ENCODE results near the gene SMARCD2.

The SMARCD2 gene

GRCh38 chr17:63842173-63842539 is 329 bp downstream of the SMARCD2 start:
- no peak for TF ChIP-seq CTCF (IDR thresholded peaks at IDR 0.05; ENCODE audit: control insufficient read depth, insufficient read depth, low read depth, low read length, missing control alignments)
- H3K4me3 ChIP-seq (ENCODE audit: control insufficient read depth, low read depth, low read length) = peak overlapping the region; percentile 88
- no peak for DNase-seq (ENCODE audit: low read depth)

- DNase-seq (ENCODE audit: low read depth) = no peak
- H3K4me3 ChIP-seq (ENCODE audit: control insufficient read depth, low read depth, low read length) = peak overlapping the region; percentile 88
- no peak for TF ChIP-seq CTCF (IDR thresholded peaks at IDR 0.05; ENCODE audit: control insufficient read depth, insufficient read depth, low read depth, low read length, missing control alignments)
Observed at GRCh38 chr17:63841350-63842172, 924 bp downstream of the SMARCD2 start.

GRCh38 chr17:63840591-63841349 is 1.7 kb downstream of the SMARCD2 start:
- H3K4me3 ChIP-seq (ENCODE audit: control insufficient read depth, low read depth, low read length) = peak overlapping the region; percentile 88
- no peak for DNase-seq (ENCODE audit: low read depth)
- TF ChIP-seq CTCF (IDR thresholded peaks at IDR 0.05; ENCODE audit: control insufficient read depth, insufficient read depth, low read depth, low read length, missing control alignments) = no peak

GRCh38 chr17:63838631-63839171 is 3.8 kb downstream of the SMARCD2 start:
- TF ChIP-seq CTCF (IDR thresholded peaks at IDR 0.05; ENCODE audit: control insufficient read depth, insufficient read depth, low read depth, low read length, missing control alignments) = no peak
- H3K4me3 ChIP-seq (ENCODE audit: control insufficient read depth, low read depth, low read length) = no peak overlapping the region
- peak; percentile 14 for DNase-seq (ENCODE audit: low read depth)

DNA sequence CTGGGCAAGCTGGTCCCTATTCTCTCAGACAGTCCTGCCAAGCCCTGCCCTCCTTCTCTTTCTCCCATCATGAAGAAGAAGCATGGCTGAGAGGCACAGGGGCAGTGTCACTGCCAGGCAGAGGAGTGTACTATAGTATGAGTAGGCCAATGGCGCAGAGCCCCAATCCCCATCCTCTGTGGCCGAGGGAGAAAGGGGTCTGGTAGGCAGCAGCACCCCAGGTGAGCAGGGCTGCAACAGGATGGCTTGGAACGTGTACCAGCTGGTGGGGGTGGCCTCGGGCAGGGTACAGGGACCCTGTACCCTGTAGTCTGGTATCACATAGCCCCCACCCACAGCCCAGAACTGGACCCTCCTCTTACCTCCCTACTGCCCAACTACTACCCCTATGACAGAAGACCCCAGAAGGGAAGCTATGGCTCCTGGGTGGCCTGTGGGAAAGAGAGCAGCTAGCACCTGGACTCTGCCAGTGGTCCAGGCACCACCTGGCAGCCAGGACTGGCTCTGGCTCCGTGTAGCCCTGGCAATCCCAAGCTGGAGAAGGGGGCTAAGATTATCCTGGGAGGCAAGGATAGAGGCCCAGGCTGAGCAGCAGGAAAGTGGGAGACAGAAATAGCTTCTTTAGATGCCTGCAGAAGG is 4.4 kb downstream of the SMARCD2 start:
- no peak overlapping the region for H3K4me3 ChIP-seq (ENCODE audit: control insufficient read depth, low read depth, low read length)
- TF ChIP-seq CTCF (IDR thresholded peaks at IDR 0.05; ENCODE audit: control insufficient read depth, insufficient read depth, low read depth, low read length, missing control alignments) = no peak
- DNase-seq (ENCODE audit: low read depth) = no peak

DNA sequence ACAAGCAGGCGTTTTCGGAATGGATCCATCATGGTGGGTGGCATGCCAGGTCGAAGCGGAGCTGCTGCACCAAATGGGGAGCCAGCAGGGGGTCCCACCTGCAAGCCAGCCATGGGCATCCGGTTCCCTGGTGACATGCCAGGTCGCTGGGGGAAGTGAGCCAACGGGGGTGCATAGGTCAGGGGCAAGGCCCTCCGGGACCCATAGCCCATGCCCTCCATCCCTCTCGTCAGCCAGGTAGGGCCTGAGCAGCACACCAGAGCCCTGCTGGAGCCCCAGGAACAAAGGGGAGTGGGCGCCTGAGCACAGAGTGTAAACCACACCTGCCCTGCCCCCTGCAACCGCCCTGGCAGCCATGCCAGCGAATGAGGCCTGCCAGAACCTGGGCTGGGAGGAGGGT is 5.0 kb downstream of the SMARCD2 start:
- TF ChIP-seq CTCF (IDR thresholded peaks at IDR 0.05; ENCODE audit: control insufficient read depth, insufficient read depth, low read depth, low read length, missing control alignments) = no peak
- DNase-seq (ENCODE audit: low read depth) = no peak
- no peak overlapping the region for H3K4me3 ChIP-seq (ENCODE audit: control insufficient read depth, low read depth, low read length)

Data from AG09309 (cell line).